WTC11 (cell line): ENCODE results near the gene BAK1. TPM values are rescaled to one million over a fixed set of nuclear protein-coding genes. Genes with fewer than 3 reads are reported as not detected.

ENCODE experiments used
- ATAC-seq: fragments of 200-7000 bp; cut with Tn5 transposase; 2 replicates; pipeline ENCODE4 v1.10.0; 2021; ENCODE audit warnings: mild to moderate bottlenecking, moderate library complexity
- CTCF ChIA-PET: fragments of 300-600 bp; sonication (Branson Sonifier 250); formaldehyde crosslinking; loops from one replicate; lab custom pipeline; 2021; ENCODE audit warnings: antibody characterized with exemption; lab: Charles Lee
- POLR2A ChIA-PET: fragments of 350-600 bp; sonication (Branson Sonifier 250); formaldehyde crosslinking; loops from one replicate; lab custom pipeline; 2021; ENCODE audit warnings: antibody characterized with exemption; lab: Charles Lee
- DNase-seq: peaks from one replicate; pipeline ENCODE4 v3.0.0; 2021; ENCODE audit warnings: low spot score
- H3K27ac Mint-ChIP-seq: 2 replicates; pipeline ENCODE4 v1.8.0; 2021; ENCODE audit warnings: mixed read lengths
- H3K27me3 Mint-ChIP-seq: 2 replicates; pipeline ENCODE4 v1.8.0; 2021; ENCODE audit warnings: low read depth, mild to moderate bottlenecking, moderate library complexity, mixed read lengths
- H3K36me3 Mint-ChIP-seq: 2 replicates; pipeline ENCODE4 v1.8.0; 2021; ENCODE audit warnings: mixed read lengths
- H3K4me1 Mint-ChIP-seq: 2 replicates; pipeline ENCODE4 v1.8.0; 2022; ENCODE audit warnings: mixed read lengths
- H3K4me3 Mint-ChIP-seq: 2 replicates; pipeline ENCODE4 v1.8.0; 2021; ENCODE audit warnings: mild to moderate bottlenecking, moderate library complexity, mixed read lengths
- H3K9me3 Mint-ChIP-seq: 2 replicates; pipeline ENCODE4 v1.8.0; 2021; ENCODE audit warnings: mixed read lengths
- E2F1 ChIP-seq: sonication (generic); formaldehyde crosslinking; IDR thresholded peaks from 2 replicates; pipeline ENCODE4 v1.8.0; 2022; ENCODE audit warnings: mild to moderate bottlenecking, missing genetic modification reagents
- E2F4 ChIP-seq: sonication (generic); formaldehyde crosslinking; IDR thresholded peaks from 2 replicates; pipeline ENCODE4 v1.8.1; 2022; ENCODE audit warnings: low read depth, mild to moderate bottlenecking, moderate library complexity, missing genetic modification reagents, borderline replicate concordance
- ETV6 ChIP-seq: sonication (generic); formaldehyde crosslinking; IDR thresholded peaks from 2 replicates; pipeline ENCODE4 v1.8.1; 2022; ENCODE audit warnings: mild to moderate bottlenecking, missing genetic modification reagents
- FOXK1 ChIP-seq: sonication (generic); formaldehyde crosslinking; IDR thresholded peaks from 2 replicates; pipeline ENCODE4 v1.8.0; 2022; ENCODE audit warnings: mild to moderate bottlenecking, moderate library complexity, missing genetic modification reagents
- HMGXB4 ChIP-seq: sonication (generic); formaldehyde crosslinking; IDR thresholded peaks from 2 replicates; pipeline ENCODE4 v1.8.1; 2023; ENCODE audit warnings: mild to moderate bottlenecking, moderate library complexity, missing genetic modification reagents
- IRF2 ChIP-seq: sonication (generic); formaldehyde crosslinking; IDR thresholded peaks from 2 replicates; pipeline ENCODE4 v1.8.0; 2022; ENCODE audit warnings: low read depth, missing genetic modification reagents, borderline replicate concordance
- JAZF1 ChIP-seq: fragments of 250-450 bp; sonication (Bioruptor Pico); IDR thresholded peaks from 2 replicates; pipeline ENCODE4 v1.9.0; 2021; ENCODE audit warnings: moderate library complexity, mild to moderate bottlenecking, inconsistent platforms
- MLX ChIP-seq: sonication (generic); formaldehyde crosslinking; IDR thresholded peaks from 2 replicates; pipeline ENCODE4 v1.8.1; 2023; ENCODE audit warnings: mild to moderate bottlenecking, missing genetic modification reagents, moderate library complexity
- PREB ChIP-seq: sonication (generic); formaldehyde crosslinking; IDR thresholded peaks from 2 replicates; pipeline ENCODE4 v1.8.1; 2022; ENCODE audit warnings: mild to moderate bottlenecking, missing genetic modification reagents, moderate library complexity, borderline replicate concordance
- STAT6 ChIP-seq: sonication (generic); formaldehyde crosslinking; conservative IDR thresholded peaks from 2 replicates; pipeline ENCODE4 v1.8.1; 2023; ENCODE audit warnings: mild to moderate bottlenecking, low read depth, missing genetic modification reagents, moderate library complexity
- TCF7 ChIP-seq: sonication (generic); formaldehyde crosslinking; IDR thresholded peaks from 2 replicates; pipeline ENCODE4 v1.8.0; 2022; ENCODE audit warnings: mild to moderate bottlenecking, low read depth, missing genetic modification reagents, moderate library complexity
- USF1 ChIP-seq: sonication (generic); formaldehyde crosslinking; IDR thresholded peaks from 2 replicates; pipeline ENCODE4 v1.8.0; 2022; ENCODE audit warnings: mild to moderate bottlenecking, missing genetic modification reagents
- ZBTB43 ChIP-seq: sonication (generic); formaldehyde crosslinking; IDR thresholded peaks from 2 replicates; pipeline ENCODE4 v1.8.1; 2023; ENCODE audit warnings: mild to moderate bottlenecking, missing genetic modification reagents
- ZNF219 ChIP-seq: sonication (generic); formaldehyde crosslinking; IDR thresholded peaks from 2 replicates; pipeline ENCODE4 v1.8.0; 2023; ENCODE audit warnings: missing genetic modification reagents, mild to moderate bottlenecking, borderline replicate concordance
- ZNF232 ChIP-seq: sonication (generic); formaldehyde crosslinking; IDR thresholded peaks from 2 replicates; pipeline ENCODE4 v1.8.0; 2022; ENCODE audit warnings: mild to moderate bottlenecking, missing genetic modification reagents
- ZNF396 ChIP-seq: fragments of 250-450 bp; sonication (Bioruptor Pico); IDR thresholded peaks from 2 replicates; pipeline ENCODE4 v1.8.0; 2021; ENCODE audit warnings: mild to moderate bottlenecking, moderate library complexity, borderline replicate concordance
- ZNF423 ChIP-seq: fragments of 250-450 bp; sonication (Bioruptor Pico); IDR thresholded peaks from 2 replicates; pipeline ENCODE4 v2.1.2; 2022; ENCODE audit warnings: mild to moderate bottlenecking, moderate library complexity
- total RNA-seq: library from RNA; stranded (reverse); gene quantifications from 3 replicates; pipeline ENCODE4 v1.2.3, GENCODE V29; 2021

Gene BAK1
- total RNA-seq, 1 experiment from 2014 or later = 40.5 TPM

- TF ChIP-seq E2F1 (CRISPR knock-in tag) = no peak
Observed at GRCh38 chr6:33581186-33581585, 1.1 kb upstream of the BAK1 start (continued).

- CTCF ChIA-PET = interaction anchor here (1.0 to 2.8 kb wide), 3 partner anchors 16 to 124 kb away, joined by 3 to 14 read pairs (median 10); partner anchors contain the start of gene ZBTB9
- ATAC-seq = no peak
- POLR2A ChIA-PET = no interaction called here
- TF ChIP-seq FOXK1 (CRISPR knock-in tag) = no peak
- no peak for TF ChIP-seq IRF2 (CRISPR knock-in tag)
- no peak for TF ChIP-seq STAT6
- TF ChIP-seq ZNF232 (CRISPR knock-in tag) = no peak
- TF ChIP-seq MLX (CRISPR knock-in tag) = no peak
- TF ChIP-seq TCF7 = no peak
- TF ChIP-seq E2F4 (CRISPR knock-in tag) = no peak
- TF ChIP-seq ZNF423 (CRISPR knock-in tag) = no peak
- TF ChIP-seq HMGXB4 (CRISPR knock-in tag) = no peak
- TF ChIP-seq JAZF1 (CRISPR knock-in tag) = no peak
- no peak for TF ChIP-seq ETV6 (CRISPR knock-in tag)
- TF ChIP-seq PREB (CRISPR knock-in tag) = no peak
- TF ChIP-seq ZNF219 (CRISPR knock-in tag) = no peak
- no peak for TF ChIP-seq USF1 (CRISPR knock-in tag)
- TF ChIP-seq ZBTB43 = no peak
- no peak for TF ChIP-seq ZNF396 (CRISPR knock-in tag)
- no peak for DNase-seq
- Mint-ChIP-seq H3K4me3 (peak overlapping the region; percentile 77), H3K27me3 (no peaks in the 10 kb centered on the region), H3K4me1 (peaks cover 12% of the 10 kb centered on the region), H3K27ac (peak overlapping the region; percentile 70), H3K36me3 (peaks cover 18% of the 10 kb centered on the region), H3K9me3 (no peaks in the 10 kb centered on the region)
Observed at GRCh38 chr6:33578588-33579011, 1.5 kb downstream of the BAK1 start.
